ENCODE measurements around the gene PROC. TPM values are rescaled to one million over a fixed set of nuclear protein-coding genes. Genes with fewer than 3 reads are reported as not detected.

PROC gene
- total and polyA plus RNA-seq, 2 of the 8 experiments (the other 6 are each of a cell fraction or from before 2014, with no cell fraction given) = 1.5 to 1.6 TPM

- TF ChIP-seq CHD7 (IDR thresholded peaks at IDR 0.05; ENCODE audit: insufficient replicate concordance, low read length) (no peak), RNF2 (IDR thresholded peaks at IDR 0.05; ENCODE audit: borderline replicate concordance, low read depth, low read length, missing control alignments, poor library complexity, severe bottlenecking) (no peak), SP2 (IDR thresholded peaks at IDR 0.05; ENCODE audit: low read length) (no peak), YY1 (IDR thresholded peaks at IDR 0.05; ENCODE audit: low read depth, low read length) (no peak), EGR1 (IDR thresholded peaks at IDR 0.05; ENCODE audit: borderline replicate concordance, low read depth, low read length) (no peak), NANOG (IDR thresholded peaks at IDR 0.05; ENCODE audit: insufficient read depth, low read depth, low read length, poor library complexity, severe bottlenecking) (no peak), CBX8 (IDR thresholded peaks at IDR 0.05; ENCODE audit: borderline replicate concordance, low read depth, low read length) (no peak), POLR2A (IDR thresholded peaks at IDR 0.05; ENCODE audit: control extremely low read depth in 1 of 2, low read depth in 2 of 2, low read length in 2 of 2) (no peak), ASH2L (IDR thresholded peaks at IDR 0.05; ENCODE audit: low read length) (no peak), CREB1 (IDR thresholded peaks at IDR 0.05) (no peak), BCL11A (IDR thresholded peaks at IDR 0.05; ENCODE audit: low read depth in 2 of 2, low read length in 2 of 2) (no peak)
Observed at GRCh38 chr2:127427376-127428056, 9.3 kb downstream of the PROC start (continued).
